Measurements from ENCODE around the gene AGBL3.

The AGBL3 gene

DNA sequence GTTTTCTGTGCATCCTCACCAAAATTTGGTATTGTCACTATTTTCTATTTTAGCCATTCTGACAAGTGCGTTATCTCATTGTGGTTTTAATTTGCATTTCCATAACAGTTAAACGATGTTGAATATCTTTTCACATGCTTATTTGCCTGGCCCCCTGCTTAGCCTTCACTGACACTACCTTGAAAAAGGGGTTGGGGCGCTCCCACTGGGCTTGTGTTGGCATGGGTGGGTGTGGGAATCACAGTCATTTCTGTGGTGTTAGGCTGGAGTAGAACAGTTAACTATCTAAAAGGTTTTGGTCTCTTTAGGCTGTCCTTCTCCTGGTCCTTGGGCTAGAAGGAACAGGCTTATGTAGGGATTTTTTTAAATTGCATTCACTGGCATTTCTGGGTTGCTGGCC lies 89.4 kb downstream of the AGBL3 start:
- Histone ChIP-seq H3K4me2 (ENCODE audit: low read length) (no peak overlapping the region), H2BK12ac (ENCODE audit: low read length) (no peak overlapping the region), H2AK5ac (ENCODE audit: low read length) (no peak overlapping the region), H4K91ac (ENCODE audit: low read depth, low read length) (no peak overlapping the region), H2BK5ac (ENCODE audit: low read depth, low read length, poor library complexity) (no peak overlapping the region), H3K9ac (ENCODE audit: low read length) (no peak overlapping the region), H3K4me3 (ENCODE audit: low read depth, low read length) (no peak overlapping the region), H4K12ac (ENCODE audit: low read depth, low read length) (no peak overlapping the region), H2BK120ac (ENCODE audit: insufficient read depth, low read length, poor library complexity) (no peak overlapping the region), H3K4me1 (ENCODE audit: control insufficient read depth in 1 of 2, insufficient read depth in 2 of 2, low read length in 2 of 2) (no peaks in the 10 kb centered on the region), H3K79me1 (ENCODE audit: low read length) (no peaks in the 10 kb centered on the region), H3K14ac (ENCODE audit: low read length) (no peak overlapping the region), H3K9me3 (ENCODE audit: insufficient read depth, low read depth, low read length) (no peaks in the 10 kb centered on the region), H3K79me2 (ENCODE audit: control insufficient read depth, insufficient read depth, low read length, poor library complexity) (no peaks in the 10 kb centered on the region), H3K4ac (ENCODE audit: low read depth, low read length) (no peak overlapping the region), H3K23ac (ENCODE audit: low read length) (no peak overlapping the region), H3K18ac (ENCODE audit: low read length) (no peak overlapping the region), H4K8ac (ENCODE audit: low read depth, low read length) (no peak overlapping the region), H3K36me3 (ENCODE audit: control insufficient read depth in 1 of 2, insufficient read depth in 2 of 2, low read length in 2 of 2) (no peaks in the 10 kb centered on the region), H3K27ac (ENCODE audit: low read depth, low read length) (no peak overlapping the region), H3K27me3 (ENCODE audit: insufficient read depth, low read length) (no peaks in the 10 kb centered on the region), H2AFZ (ENCODE audit: insufficient read depth, low read length, poor library complexity) (no peak overlapping the region)
- no peak for DNase-seq
- no CpG with 5 or more reads among the region's 3 CpGs for WGBS (ENCODE audit: extremely low coverage, insufficient coverage, insufficient read length)

DNA sequence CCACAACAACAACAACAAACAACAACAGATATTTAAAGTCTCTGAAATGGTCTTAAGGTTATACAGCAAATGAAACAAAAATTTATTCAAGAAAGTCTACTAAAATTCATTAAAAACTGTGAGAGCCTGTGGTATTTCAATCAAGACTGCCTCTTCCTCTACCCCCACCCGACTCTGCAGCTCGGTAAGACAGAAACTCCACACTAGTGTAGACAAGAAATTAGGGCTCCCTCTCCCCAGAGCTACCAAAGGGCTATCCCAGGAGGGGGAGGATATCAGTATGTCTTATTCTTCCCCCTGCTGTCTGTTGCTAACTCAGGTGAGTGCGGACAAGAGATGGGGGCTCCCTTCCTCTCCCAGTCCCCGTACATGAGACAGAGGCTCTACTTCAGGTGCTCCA lies 90.6 kb downstream of the AGBL3 start:
- Histone ChIP-seq H4K8ac (ENCODE audit: low read depth, low read length) (no peak overlapping the region), H3K9ac (ENCODE audit: low read length) (no peak overlapping the region), H2BK5ac (ENCODE audit: low read depth, low read length, poor library complexity) (no peak overlapping the region), H4K91ac (ENCODE audit: low read depth, low read length) (no peak overlapping the region), H3K27ac (ENCODE audit: low read depth, low read length) (no peak overlapping the region), H2AFZ (ENCODE audit: insufficient read depth, low read length, poor library complexity) (no peak overlapping the region), H3K14ac (ENCODE audit: low read length) (no peak overlapping the region), H3K4me2 (ENCODE audit: low read length) (no peak overlapping the region), H3K36me3 (ENCODE audit: control insufficient read depth in 1 of 2, insufficient read depth in 2 of 2, low read length in 2 of 2) (no peaks in the 10 kb centered on the region), H3K4me3 (ENCODE audit: low read depth, low read length) (no peak overlapping the region), H4K12ac (ENCODE audit: low read depth, low read length) (no peak overlapping the region), H3K23ac (ENCODE audit: low read length) (no peak overlapping the region), H2BK12ac (ENCODE audit: low read length) (no peak overlapping the region), H3K79me1 (ENCODE audit: low read length) (no peaks in the 10 kb centered on the region), H3K9me3 (ENCODE audit: insufficient read depth, low read depth, low read length) (no peaks in the 10 kb centered on the region), H3K79me2 (ENCODE audit: control insufficient read depth, insufficient read depth, low read length, poor library complexity) (no peaks in the 10 kb centered on the region), H3K4ac (ENCODE audit: low read depth, low read length) (no peak overlapping the region), H2BK120ac (ENCODE audit: insufficient read depth, low read length, poor library complexity) (no peak overlapping the region), H3K18ac (ENCODE audit: low read length) (no peak overlapping the region), H2AK5ac (ENCODE audit: low read length) (no peak overlapping the region), H3K4me1 (ENCODE audit: control insufficient read depth in 1 of 2, insufficient read depth in 2 of 2, low read length in 2 of 2) (no peaks in the 10 kb centered on the region), H3K27me3 (ENCODE audit: insufficient read depth, low read length) (no peaks in the 10 kb centered on the region)
- no peak for DNase-seq
- no CpG with 5 or more reads among the region's 4 CpGs for WGBS (ENCODE audit: extremely low coverage, insufficient coverage, insufficient read length)

DNA sequence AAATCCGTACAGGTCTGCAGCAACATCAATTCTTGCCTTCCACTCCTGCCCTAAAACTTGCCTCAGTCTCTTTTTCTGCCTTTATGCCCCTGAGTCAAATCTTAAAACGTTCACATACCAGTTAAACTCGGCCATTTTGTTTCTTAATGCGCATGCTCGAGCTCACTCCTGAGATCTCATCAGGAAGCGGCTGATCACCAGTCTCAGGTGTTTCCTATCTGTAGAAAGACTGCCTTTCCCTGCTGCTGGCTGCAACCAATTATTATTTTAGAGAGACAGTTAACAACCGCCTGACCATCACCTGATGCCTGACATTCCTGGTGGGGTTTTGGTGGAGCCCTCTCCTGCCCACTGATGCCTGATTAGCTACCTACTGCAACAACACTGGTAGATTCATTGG lies 91.3 kb downstream of the AGBL3 start:
- Histone ChIP-seq H3K9me3 (ENCODE audit: insufficient read depth, low read depth, low read length) (no peaks in the 10 kb centered on the region), H4K12ac (ENCODE audit: low read depth, low read length) (no peak overlapping the region), H3K4me1 (ENCODE audit: control insufficient read depth in 1 of 2, insufficient read depth in 2 of 2, low read length in 2 of 2) (no peaks in the 10 kb centered on the region), H3K79me1 (ENCODE audit: low read length) (no peaks in the 10 kb centered on the region), H2AFZ (ENCODE audit: insufficient read depth, low read length, poor library complexity) (no peak overlapping the region), H3K27ac (ENCODE audit: low read depth, low read length) (no peak overlapping the region), H2BK12ac (ENCODE audit: low read length) (no peak overlapping the region), H3K36me3 (ENCODE audit: control insufficient read depth in 1 of 2, insufficient read depth in 2 of 2, low read length in 2 of 2) (no peaks in the 10 kb centered on the region), H3K4me2 (ENCODE audit: low read length) (no peak overlapping the region), H4K8ac (ENCODE audit: low read depth, low read length) (no peak overlapping the region), H4K91ac (ENCODE audit: low read depth, low read length) (no peak overlapping the region), H3K4ac (ENCODE audit: low read depth, low read length) (no peak overlapping the region), H3K23ac (ENCODE audit: low read length) (no peak overlapping the region), H3K18ac (ENCODE audit: low read length) (no peak overlapping the region), H3K27me3 (ENCODE audit: insufficient read depth, low read length) (no peaks in the 10 kb centered on the region), H3K4me3 (ENCODE audit: low read depth, low read length) (no peak overlapping the region), H3K9ac (ENCODE audit: low read length) (no peak overlapping the region), H2BK5ac (ENCODE audit: low read depth, low read length, poor library complexity) (no peak overlapping the region), H2AK5ac (ENCODE audit: low read length) (no peak overlapping the region), H3K14ac (ENCODE audit: low read length) (no peak overlapping the region), H2BK120ac (ENCODE audit: insufficient read depth, low read length, poor library complexity) (no peak overlapping the region), H3K79me2 (ENCODE audit: control insufficient read depth, insufficient read depth, low read length, poor library complexity) (no peaks in the 10 kb centered on the region)
- no CpG with 5 or more reads among the region's 7 CpGs for WGBS (ENCODE audit: extremely low coverage, insufficient coverage, insufficient read length)
- peak in 1 of 2 donors; percentile 46 for DNase-seq

DNA sequence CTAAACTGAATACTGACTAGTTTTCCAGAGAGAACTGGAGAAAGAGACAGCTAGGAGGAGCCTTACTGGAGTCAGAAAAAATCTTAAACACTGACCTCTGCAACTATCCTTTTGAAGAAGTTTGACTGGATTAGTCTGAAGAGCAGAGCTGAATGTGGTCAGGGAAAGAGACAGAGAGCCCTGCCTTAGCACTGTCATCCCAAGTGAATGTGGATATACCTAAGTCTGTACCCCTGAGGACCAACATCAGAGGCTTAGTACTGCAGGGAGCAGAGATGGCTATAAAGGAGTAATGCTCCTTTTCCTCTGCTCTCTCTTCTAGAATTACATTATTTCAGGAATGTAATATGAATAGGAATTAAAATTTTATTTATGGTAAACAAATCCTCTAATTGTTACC lies 91.7 kb downstream of the AGBL3 start:
- no peak overlapping the region for H3K9ac ChIP-seq (ENCODE audit: low read length)
- no peak overlapping the region for H3K4me2 ChIP-seq (ENCODE audit: low read length)
- no peaks in the 10 kb centered on the region for H3K79me1 ChIP-seq (ENCODE audit: low read length)
- no peaks in the 10 kb centered on the region for H3K36me3 ChIP-seq (ENCODE audit: control insufficient read depth in 1 of 2, insufficient read depth in 2 of 2, low read length in 2 of 2)
- no peak overlapping the region for H4K12ac ChIP-seq (ENCODE audit: low read depth, low read length)
- no peak overlapping the region for H2BK5ac ChIP-seq (ENCODE audit: low read depth, low read length, poor library complexity)
- no peak overlapping the region for H3K18ac ChIP-seq (ENCODE audit: low read length)
- no peak overlapping the region for H3K4me3 ChIP-seq (ENCODE audit: low read depth, low read length)
- H3K9me3 ChIP-seq (ENCODE audit: insufficient read depth, low read depth, low read length), result no peaks in the 10 kb centered on the region
- no peak overlapping the region for H3K14ac ChIP-seq (ENCODE audit: low read length)
- H2AFZ ChIP-seq (ENCODE audit: insufficient read depth, low read length, poor library complexity), result no peak overlapping the region
- H3K27me3 ChIP-seq (ENCODE audit: insufficient read depth, low read length), result no peaks in the 10 kb centered on the region
- H3K23ac ChIP-seq (ENCODE audit: low read length), result no peak overlapping the region
- H3K79me2 ChIP-seq (ENCODE audit: control insufficient read depth, insufficient read depth, low read length, poor library complexity), result no peaks in the 10 kb centered on the region
- H2BK12ac ChIP-seq (ENCODE audit: low read length), result no peak overlapping the region
- H3K4me1 ChIP-seq (ENCODE audit: control insufficient read depth in 1 of 2, insufficient read depth in 2 of 2, low read length in 2 of 2), result no peaks in the 10 kb centered on the region
- H3K4ac ChIP-seq (ENCODE audit: low read depth, low read length), result no peak overlapping the region
- H4K8ac ChIP-seq (ENCODE audit: low read depth, low read length), result no peak overlapping the region
- H2BK120ac ChIP-seq (ENCODE audit: insufficient read depth, low read length, poor library complexity), result no peak overlapping the region
- H4K91ac ChIP-seq (ENCODE audit: low read depth, low read length), result no peak overlapping the region
- H3K27ac ChIP-seq (ENCODE audit: low read depth, low read length), result no peak overlapping the region
- H2AK5ac ChIP-seq (ENCODE audit: low read length), result no peak overlapping the region
- no peak for DNase-seq

DNA sequence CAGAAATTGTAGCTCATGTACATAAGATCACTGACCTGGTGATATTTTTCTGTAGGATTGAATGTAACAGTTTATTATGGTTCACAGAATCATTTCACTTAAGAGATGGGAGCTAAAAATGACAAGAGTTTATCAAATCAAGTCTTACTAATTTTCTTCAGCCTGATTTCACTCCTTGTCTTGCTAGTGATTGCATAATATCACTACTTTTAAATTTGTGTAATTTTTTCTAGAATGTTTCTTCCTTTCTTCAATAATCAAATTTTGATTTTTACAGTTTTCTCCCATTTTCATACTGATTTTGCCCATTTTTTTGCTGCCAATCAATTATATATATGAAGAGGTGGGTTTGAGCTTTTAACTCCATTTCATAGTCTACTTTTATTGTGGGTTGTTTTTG lies 92.8 kb downstream of the AGBL3 start:
- Histone ChIP-seq H3K9ac (ENCODE audit: low read length) (no peak overlapping the region), H4K91ac (ENCODE audit: low read depth, low read length) (no peak overlapping the region), H3K23ac (ENCODE audit: low read length) (no peak overlapping the region)

More for the DNA sequence above, 92.8 kb downstream of the AGBL3 start:
- H2BK12ac ChIP-seq (ENCODE audit: low read length), result no peak overlapping the region
- no peak overlapping the region for H2BK5ac ChIP-seq (ENCODE audit: low read depth, low read length, poor library complexity)
- H4K12ac ChIP-seq (ENCODE audit: low read depth, low read length), result no peak overlapping the region
- H3K79me1 ChIP-seq (ENCODE audit: low read length), result no peaks in the 10 kb centered on the region
- no peak for DNase-seq
- H3K4ac ChIP-seq (ENCODE audit: low read depth, low read length), result no peak overlapping the region
- no peak overlapping the region for H2AK5ac ChIP-seq (ENCODE audit: low read length)
- H3K14ac ChIP-seq (ENCODE audit: low read length), result no peak overlapping the region
- no peak overlapping the region for H3K4me3 ChIP-seq (ENCODE audit: low read depth, low read length)
- no peak overlapping the region for H2BK120ac ChIP-seq (ENCODE audit: insufficient read depth, low read length, poor library complexity)
- no peaks in the 10 kb centered on the region for H3K79me2 ChIP-seq (ENCODE audit: control insufficient read depth, insufficient read depth, low read length, poor library complexity)
- no peak overlapping the region for H3K27ac ChIP-seq (ENCODE audit: low read depth, low read length)
- H3K4me1 ChIP-seq (ENCODE audit: control insufficient read depth in 1 of 2, insufficient read depth in 2 of 2, low read length in 2 of 2), result no peaks in the 10 kb centered on the region
- no peak overlapping the region for H3K18ac ChIP-seq (ENCODE audit: low read length)
- no peak overlapping the region for H3K4me2 ChIP-seq (ENCODE audit: low read length)
- H3K27me3 ChIP-seq (ENCODE audit: insufficient read depth, low read length), result no peaks in the 10 kb centered on the region
- no peak overlapping the region for H4K8ac ChIP-seq (ENCODE audit: low read depth, low read length)
- H2AFZ ChIP-seq (ENCODE audit: insufficient read depth, low read length, poor library complexity), result no peak overlapping the region
- H3K36me3 ChIP-seq (ENCODE audit: control insufficient read depth in 1 of 2, insufficient read depth in 2 of 2, low read length in 2 of 2), result no peaks in the 10 kb centered on the region
- no peaks in the 10 kb centered on the region for H3K9me3 ChIP-seq (ENCODE audit: insufficient read depth, low read depth, low read length)
